H1 (cell line): ENCODE measurements around the gene KIAA0513. TPM values are rescaled to one million over a fixed set of nuclear protein-coding genes. Genes with fewer than 3 reads are reported as not detected.

Source experiments
- CTCF ChIA-PET: fragments of 300-600 bp; sonication (Branson Sonifier 250); formaldehyde crosslinking; loops from one replicate; lab custom pipeline; 2021; ENCODE audit not compliant: partially characterized antibody; lab: Charles Lee
- POLR2A ChIA-PET: fragments of 300-600 bp; sonication (Branson Sonifier 250); formaldehyde crosslinking; loops from one replicate; lab custom pipeline; 2021; ENCODE audit warnings: inconsistent platforms; ENCODE audit not compliant: partially characterized antibody; lab: Charles Lee
- DNase-seq, 2 experiments: peaks; one replicate each; pipeline versions ENCODE4 v3.0.0 to v3.0.0-alpha.2; 2010 to 2022; ENCODE audit warnings: low spot score in 2 of 2, low read depth in 1 of 2, mixed read lengths in 1 of 2
- FAIRE-seq: peaks from 2 replicates; lab custom pipeline; 2011; peaks lifted over from hg19 to GRCh38; lab: Jason Lieb, UNC
- H2AFZ ChIP-seq: 2 replicates; pipeline ENCODE4 v1.8.1; 2012; ENCODE audit warnings: low read length, inconsistent platforms
- H2AK5ac ChIP-seq: 2 replicates; pipeline ENCODE4 v1.6.1; 2013; ENCODE audit warnings: low read depth, low read length
- H2BK120ac ChIP-seq: replicated peaks from 2 replicates; pipeline ENCODE3; 2013; ENCODE audit warnings: low read depth, low read length, inconsistent platforms
- H2BK12ac ChIP-seq: 2 replicates; pipeline ENCODE4 v1.6.1; 2013; ENCODE audit warnings: low read depth, low read length
- H2BK15ac ChIP-seq: 2 replicates; pipeline ENCODE4 v1.6.1; 2013; ENCODE audit warnings: low read length
- H2BK20ac ChIP-seq: 2 replicates; pipeline ENCODE4 v1.6.1; 2013; ENCODE audit warnings: low read length
- H2BK5ac ChIP-seq: 2 replicates; pipeline ENCODE4 v1.6.1; 2013; ENCODE audit warnings: low read depth, low read length
- H3K14ac ChIP-seq: 2 replicates; pipeline ENCODE4 v1.6.1; 2013; ENCODE audit warnings: inconsistent platforms; ENCODE audit not compliant: insufficient read length
- H3K18ac ChIP-seq: 2 replicates; pipeline ENCODE4 v1.6.1; 2013; ENCODE audit warnings: low read length; ENCODE audit errors: extremely low read depth
- H3K23ac ChIP-seq: 2 replicates; pipeline ENCODE4 v1.6.1; 2013; ENCODE audit warnings: inconsistent platforms; ENCODE audit not compliant: insufficient read length
- H3K23me2 ChIP-seq: 2 replicates; pipeline ENCODE4 v1.6.1; 2013; ENCODE audit warnings: low read depth, low read length
- H3K27ac ChIP-seq: 2 replicates; pipeline ENCODE4 v1.6.1; 2011; ENCODE audit warnings: low read depth, low read length, inconsistent platforms
- H3K27me3 ChIP-seq, 4 experiments: replicated peaks in 1 of 4; 1 replicate in 1 of 4; 2 replicates in 3 of 4; pipeline versions ENCODE4 v1.6.1 to v1.8.1; 2011 to 2013; ENCODE audit warnings: low read length in 3 of 4, mild to moderate bottlenecking in 3 of 4, inconsistent platforms in 2 of 4, mixed read lengths in 2 of 4, moderate library complexity in 1 of 4; ENCODE audit not compliant: control insufficient read depth in 3 of 4, insufficient read depth in 3 of 4; ENCODE audit errors: extremely low read depth in 1 of 4
- H3K36me3 ChIP-seq, 4 experiments: 2 replicates each; pipeline versions ENCODE4 v1.6.1 to v1.8.1; 2011 to 2013; ENCODE audit warnings: mild to moderate bottlenecking in 4 of 4, low read length in 3 of 4, moderate library complexity in 2 of 4, control low read depth in 1 of 4, inconsistent platforms in 1 of 4; ENCODE audit not compliant: insufficient read depth in 4 of 4, control insufficient read depth in 2 of 4
- H3K4ac ChIP-seq: replicated peaks from 2 replicates; pipeline ENCODE3; 2013; ENCODE audit warnings: low read length, low read depth, mixed read lengths, inconsistent platforms; ENCODE audit not compliant: insufficient read length
- H3K4me1 ChIP-seq, 4 experiments: replicated peaks in 1 of 4; 1 replicate in 1 of 4; 2 replicates in 3 of 4; pipeline versions ENCODE4 v1.6.1 to v1.8.1; 2011 to 2013; ENCODE audit warnings: low read length in 3 of 4, inconsistent platforms in 2 of 4, mixed read lengths in 1 of 4; ENCODE audit not compliant: insufficient read depth in 4 of 4, control insufficient read depth in 3 of 4
- H3K4me2 ChIP-seq, 2 experiments: 2 replicates each; pipeline versions ENCODE4 v1.6.1 to v1.8.1; 2011 to 2013; ENCODE audit warnings: low read depth in 2 of 2, low read length in 2 of 2, control low read depth in 1 of 2, inconsistent platforms in 1 of 2, mild to moderate bottlenecking in 1 of 2; ENCODE audit not compliant: insufficient read depth in 1 of 2
- H3K4me3 ChIP-seq, 4 experiments: fragments of 200-600, 300-600 bp in 1 of 4; sonication (generic), shearing (Covaris generic), sonication (Bioruptor Twin) in 1 of 4; 2 replicates each; pipeline versions ENCODE4 v1.5.1 to v1.8.1; 2011 to 2016; ENCODE audit warnings: low read length in 4 of 4, low read depth in 3 of 4, control low read depth in 2 of 4, inconsistent platforms in 2 of 4, mild to moderate bottlenecking in 2 of 4, mixed read lengths in 1 of 4, moderate library complexity in 1 of 4; ENCODE audit not compliant: insufficient read depth in 2 of 4; ENCODE audit errors: extremely low read depth in 1 of 4
- H3K56ac ChIP-seq: replicated peaks from 2 replicates; pipeline ENCODE3; 2013; ENCODE audit warnings: low read depth, mild to moderate bottlenecking, mixed read lengths, low read length, inconsistent platforms; ENCODE audit not compliant: insufficient read length
- H3K79me1 ChIP-seq: 2 replicates; pipeline ENCODE4 v1.6.1; 2013; ENCODE audit warnings: low read depth, low read length, control low read depth
- H3K79me2 ChIP-seq, 2 experiments: 2 replicates each; pipeline versions ENCODE4 v1.6.1 to v1.8.1; 2012 to 2013; ENCODE audit warnings: low read length in 2 of 2, mild to moderate bottlenecking in 2 of 2, inconsistent platforms in 1 of 2; ENCODE audit not compliant: insufficient read depth in 2 of 2, control insufficient read depth in 1 of 2
- H3K9ac ChIP-seq, 4 experiments: replicated peaks in 1 of 4; 1 replicate in 1 of 4; 2 replicates in 3 of 4; pipeline versions ENCODE4 v1.6.1 to v1.8.1; 2011 to 2013; ENCODE audit warnings: low read depth in 3 of 4, low read length in 3 of 4, control low read depth in 2 of 4, mild to moderate bottlenecking in 2 of 4, moderate library complexity in 2 of 4, inconsistent platforms in 1 of 4; ENCODE audit errors: extremely low read depth in 1 of 4
- H3K9me3 ChIP-seq, 2 experiments: 2 replicates each; pipeline versions ENCODE4 v1.6.1 to v1.8.1; 2012 to 2013; ENCODE audit warnings: mild to moderate bottlenecking in 2 of 2, moderate library complexity in 2 of 2, control low read depth in 1 of 2, inconsistent platforms in 1 of 2, low read depth in 1 of 2, low read length in 1 of 2, mixed read lengths in 1 of 2; ENCODE audit not compliant: insufficient read depth in 2 of 2
- H4K20me1 ChIP-seq, 2 experiments: replicated peaks in 1 of 2; 2 replicates each; pipeline versions ENCODE3 to v1.8.1; 2011 to 2013; ENCODE audit warnings: inconsistent platforms in 2 of 2, low read length in 2 of 2, mild to moderate bottlenecking in 1 of 2; ENCODE audit not compliant: insufficient read depth in 2 of 2, control insufficient read depth in 1 of 2
- H4K5ac ChIP-seq: 2 replicates; pipeline ENCODE4 v1.6.1; 2013; ENCODE audit warnings: low read length, low read depth, mixed read lengths, inconsistent platforms; ENCODE audit not compliant: insufficient read length
- H4K8ac ChIP-seq: 2 replicates; pipeline ENCODE4 v1.8.0; 2013; ENCODE audit warnings: mild to moderate bottlenecking, moderate library complexity, low read length, inconsistent platforms; ENCODE audit not compliant: insufficient read depth; ENCODE audit errors: extremely low read depth
- H4K91ac ChIP-seq: replicated peaks from 2 replicates; pipeline ENCODE3; 2013; ENCODE audit warnings: low read length, mixed read lengths, inconsistent platforms; ENCODE audit not compliant: insufficient read length
- CBX8 ChIP-seq: fragments of 300-800, 300-1000 bp; sonication (generic); IDR thresholded peaks from 2 replicates; pipeline ENCODE4 v1.7.1; 2016; ENCODE audit warnings: low read depth, low read length, borderline replicate concordance
- CEBPB ChIP-seq: IDR thresholded peaks from 2 replicates; pipeline ENCODE4 v1.6.1; 2012; ENCODE audit warnings: low read depth, low read length
- JUN ChIP-seq: IDR thresholded peaks from 2 replicates; pipeline ENCODE4 v1.6.1; 2011; ENCODE audit warnings: low read depth, mild to moderate bottlenecking, improper control_type of control experiment, low read length
- MAX ChIP-seq: IDR thresholded peaks from 2 replicates; pipeline ENCODE4 v1.6.1; 2012; ENCODE audit warnings: inconsistent platforms
- RAD21 ChIP-seq, 2 experiments: IDR thresholded peaks in 1 of 2; conservative IDR thresholded peaks in 1 of 2; 2 replicates each; pipeline ENCODE4 v1.6.1; 2011; ENCODE audit warnings: low read depth in 2 of 2, low read length in 2 of 2, improper control_type of control experiment in 1 of 2, inconsistent platforms in 1 of 2, mild to moderate bottlenecking in 1 of 2, moderate library complexity in 1 of 2
- SAP30 ChIP-seq: fragments of 300-600 bp; sonication (generic); IDR thresholded peaks from 2 replicates; pipeline ENCODE4 v1.7.1; 2012; ENCODE audit warnings: low read length, moderate library complexity, mild to moderate bottlenecking, inconsistent platforms; ENCODE audit not compliant: insufficient read depth, insufficient replicate concordance
- SIN3A ChIP-seq, 2 experiments: IDR thresholded peaks in 1 of 2; conservative IDR thresholded peaks in 1 of 2; 2 replicates each; pipeline ENCODE4 v1.6.1; 2011 to 2012; ENCODE audit warnings: low read length in 2 of 2, improper control_type of control experiment in 1 of 2, low read depth in 1 of 2, mild to moderate bottlenecking in 1 of 2
- SIRT6 ChIP-seq: IDR thresholded peaks from one replicate; pipeline ENCODE4 v1.7.1; 2012; ENCODE audit warnings: low read length, inconsistent platforms
- SIX5 ChIP-seq: IDR thresholded peaks from 2 replicates; pipeline ENCODE4 v1.6.1; 2011; ENCODE audit warnings: mild to moderate bottlenecking, low read depth, low read length
- SP1 ChIP-seq: IDR thresholded peaks from 2 replicates; pipeline ENCODE4 v1.6.1; 2011; ENCODE audit warnings: low read depth, low read length
- SP4 ChIP-seq: IDR thresholded peaks from 2 replicates; pipeline ENCODE4 v1.6.1; 2012; ENCODE audit warnings: low read length, inconsistent platforms
- TAF1 ChIP-seq: IDR thresholded peaks from 2 replicates; pipeline ENCODE4 v1.6.1; 2011; ENCODE audit warnings: mild to moderate bottlenecking, low read depth, low read length
- TBP ChIP-seq: IDR thresholded peaks from 2 replicates; pipeline ENCODE4 v1.6.1; 2011; ENCODE audit warnings: low read depth, low read length, improper control_type of control experiment
- TEAD4 ChIP-seq: IDR thresholded peaks from 2 replicates; pipeline ENCODE4 v1.6.1; 2012; ENCODE audit warnings: low read depth, low read length, inconsistent platforms, mixed read lengths
- WGBS, 2 experiments: shearing (Covaris generic) in 1 of 2; methylation state at CpG; one replicate each; pipeline versions ENCODE4 v1.1.6 to v1.1.7; 2013 to 2015; ENCODE audit warnings: low lambda C conversion rate in 2 of 2, mixed read lengths in 2 of 2, inconsistent platforms in 1 of 2, low coverage in 1 of 2, missing lambda C conversion rate in 1 of 2; ENCODE audit not compliant: insufficient replicate concordance in 2 of 2, insufficient coverage in 1 of 2, insufficient read length in 1 of 2; ENCODE audit errors: extremely low coverage in 1 of 2, missing lambda C conversion rate in 1 of 2; 5-methylcytosine and 5-hydroxymethylcytosine counted together
- polyA plus RNA-seq, 7 experiments: library from polyadenylated mRNA; depleted of rRNA in 3 of 7; stranded (reverse) in 5 of 7; unstranded in 2 of 7; fragments of >200 nt in 5 of 7; fragments of 200-250 nt in 2 of 7; gene quantifications; 1 replicate in 5 of 7; 2 replicates in 1 of 7; 4 replicates in 1 of 7; pipeline versions ENCODE4 v1.2.1 to v1.2.3, GENCODE V29; 2011 to 2013; ENCODE audit warnings: missing spikeins in 2 of 7, mixed read lengths in 2 of 7
- total RNA-seq: library from RNA; stranded (reverse); fragmentation: NEBNext Ultra II Directional; extraction: Animal tissue kit (Norgen Biotek cat#: 25700); gene quantifications from 2 replicates; pipeline ENCODE4 v1.2.1, GENCODE V29; 2021

Gene KIAA0513
- total and polyA plus RNA-seq, 2 of the 8 experiments (the other 6 are each of a cell fraction or from before 2014, with no cell fraction given) = 2.1 to 6.1 TPM

GRCh38 chr16:85113913-85114312, 86.3 kb downstream of the KIAA0513 start:
- no peaks in the 10 kb centered on the region for H4K20me1 ChIP-seq
- 0 out of 7 replicates have a peak, but pooled peaks cover 0 to 2% (median 0%) of the 10 kb centered on the region in 4 experiments for H3K27me3 ChIP-seq
- no peak overlapping the region for H3K4me3 ChIP-seq
- H3K23ac ChIP-seq = no peak overlapping the region
- no peaks in the 10 kb centered on the region; the same call in 1 of the 2 replicates for H3K23me2 ChIP-seq
- no peak overlapping the region for H3K27ac ChIP-seq
- H3K18ac ChIP-seq = peak overlapping the region; percentile 32; the same call in 1 of the 2 replicates
- H3K79me1 ChIP-seq = no peaks in the 10 kb centered on the region
- no peak overlapping the region for H3K4ac ChIP-seq
- peak overlapping the region; percentile 13 for H2BK120ac ChIP-seq
- no peak overlapping the region for H2AK5ac ChIP-seq
- no peak for DNase-seq
- peak overlapping the region; percentile 88; the same call in 1 of the 2 replicates for H2BK15ac ChIP-seq
- H2BK5ac ChIP-seq = peak overlapping the region; percentile 78; the same call in 1 of the 2 replicates
- no peak overlapping the region for H2AFZ ChIP-seq
- peak overlapping the region; percentile 27; the same call in 1 of the 2 replicates for H2BK12ac ChIP-seq
- H3K56ac ChIP-seq = no peak overlapping the region
- H3K14ac ChIP-seq = no peak overlapping the region
- peak overlapping the region; percentile 88 for H4K91ac ChIP-seq
- WGBS, 2 experiments = 76% methylated on average over 14 of the region's 14 CpGs; no CpG with 5 or more reads in 1 of the 2 experiments
- no peaks in the 10 kb centered on the region for H3K9me3 ChIP-seq
- CTCF ChIA-PET = interaction anchor here (0.7 to 3.0 kb wide), 24 partner anchors 12 to 509 kb away, joined by 3 to 31 read pairs (median 8); no protein-coding TSS in a partner anchor
- no peak overlapping the region for H3K9ac ChIP-seq
- H4K8ac ChIP-seq = peak overlapping the region; percentile 45; the same call in 1 of the 2 replicates
- no peak overlapping the region for H2BK20ac ChIP-seq
- no peak for FAIRE-seq
- POLR2A ChIA-PET = interaction anchor here (1.5 kb wide), 1 partner anchor 55 kb away, joined by 6 read pairs; no protein-coding TSS in a partner anchor
- no peaks in the 10 kb centered on the region for H3K36me3 ChIP-seq
- H3K79me2 ChIP-seq = no peaks in the 10 kb centered on the region
- H3K4me2 ChIP-seq = no peak overlapping the region
- H4K5ac ChIP-seq = no peak overlapping the region
- peaks cover 0 to 3% (median 1%) of the 10 kb centered on the region in 4 experiments; a peak in 2 of 7 replicates for H3K4me1 ChIP-seq
- no peak for TF ChIP-seq TEAD4
- no peak for TF ChIP-seq SP1
- TF ChIP-seq MAX = no peak
- TF ChIP-seq TAF1 = no peak
- TF ChIP-seq JUN = no peak
- TF ChIP-seq SAP30 = no peak
- no peak for TF ChIP-seq CBX8
- TF ChIP-seq CEBPB = no peak
- no peak for TF ChIP-seq SIX5
- no peak for TF ChIP-seq RAD21 (IDR thresholded peaks at IDR 0.05 in 1 of 2, conservative IDR thresholded peaks at IDR 0.05 in 1 of 2; ENCODE audit: low read depth in 2 of 2, low read length in 2 of 2)
- TF ChIP-seq TBP = no peak
- TF ChIP-seq SIRT6 = no peak
- no peak for TF ChIP-seq SIN3A (conservative IDR thresholded peaks at IDR 0.05 in 1 of 2, IDR thresholded peaks at IDR 0.05 in 1 of 2; ENCODE audit: low read depth in 1 of 2, low read length in 2 of 2)
- TF ChIP-seq SP4 = no peak
